ENCODE measurements around the gene RPS6KA3. TPM values are rescaled to one million over a fixed set of nuclear protein-coding genes. Genes with fewer than 3 reads are reported as not detected.
A peak's percentile ranks its signal among the peaks of the same experiment; 100 is the strongest.

Gene RPS6KA3
- total RNA-seq (63.0 and 64.0 TPM in 2 replicates), polyA plus RNA-seq (17.0 and 23.6 TPM in 2 replicates), polyA minus RNA-seq (26.5 and 42.9 TPM in 2 replicates)
- 55.9 TPM for total RNA-seq (2013)

- peak within 1 kb of the TSS; percentile 83 for H3K9ac ChIP-seq (ENCODE audit: low read length)
- H3K27me3 Mint-ChIP-seq, result no peaks in the 10 kb centered on the region
- H3K9me3 Mint-ChIP-seq (ENCODE audit: insufficient read depth), result no peaks in the 10 kb centered on the region
- DNase-seq (peak; percentile 93), ATAC-seq (ENCODE audit: low read depth) (peak; percentile 83)
- H3K27me3 ChIP-seq (replicated peaks in 1 of 4; ENCODE audit: control extremely low read depth in 1 of 4, control insufficient read depth in 3 of 4, insufficient read depth in 4 of 4, low read length in 3 of 4), result no peaks in the 10 kb centered on the region
- peak within 1 kb of the TSS; percentile 78 to 88 for H3K27ac ChIP-seq (ENCODE audit: low read length in 2 of 2)
- CTCF ChIA-PET, result no interaction called here
- peak within 1 kb of the TSS; percentile 99 for H3K27ac Mint-ChIP-seq
- peak within 1 kb of the TSS; percentile 98 for H3K4me3 Mint-ChIP-seq
- POLR2A ChIA-PET, result interaction anchor here (0.6 to 1.5 kb wide), 3 partner anchors 43 to 147 kb away, joined by 3 to 4 read pairs (median 3); no protein-coding TSS in a partner anchor
- peaks cover 34% of the 10 kb centered on the region for H3K79me2 ChIP-seq (ENCODE audit: control insufficient read depth, insufficient read depth, low read length)
- peaks cover 20% of the 10 kb centered on the region for H3K4me1 Mint-ChIP-seq
- H3K36me3 ChIP-seq (replicated peaks in 1 of 2; ENCODE audit: control extremely low read depth in 1 of 2, control insufficient read depth in 1 of 2, extremely low read depth in 1 of 2, insufficient read depth in 2 of 2, low read length in 1 of 2), result peaks cover 0 to 2% of the 10 kb centered on the region in 2 experiments
- H4K20me1 ChIP-seq (ENCODE audit: control insufficient read depth, insufficient read depth, low read length, poor library complexity, severe bottlenecking), result no peaks in the 10 kb centered on the region
- WGBS (ENCODE audit: insufficient coverage), result under 1% methylated on average over 42 of the region's 77 CpGs
- peak within 1 kb of the TSS; percentile 73 to 83 (median 77) for H3K4me3 ChIP-seq (ENCODE audit: control extremely low read depth in 1 of 5, extremely low read depth in 1 of 5, insufficient read depth in 1 of 5, low read depth in 2 of 5, low read length in 4 of 5)
- peaks cover 17 to 26% of the 10 kb centered on the region in 2 donors for H3K4me1 ChIP-seq (ENCODE audit: control insufficient read depth in 2 of 2, insufficient read depth in 2 of 2, low read length in 2 of 2)
- peak within 1 kb of the TSS; percentile 87 for H3K4me2 ChIP-seq (replicated peaks; ENCODE audit: low read depth, low read length, poor library complexity, severe bottlenecking)
- TF ChIP-seq EZH2 (IDR thresholded peaks at IDR 0.05; ENCODE audit: borderline replicate concordance, insufficient read depth, low read depth, low read length, poor library complexity, severe bottlenecking) (no peak), CTCF (IDR thresholded peaks at IDR 0.05) (no peak)
- intact Hi-C loops (cut with micrococcal nuclease), result loop anchor here (1.0 to 10.0 kb wide), 6 partner anchors 48 to 1842 kb away; partner anchors contain the start of genes CDKL5, CNKSR2, EIF1AX and RS1
- H3K9me3 ChIP-seq (ENCODE audit: control extremely low read depth in 1 of 3, control insufficient read depth in 2 of 3, insufficient read depth in 1 of 3, low read length in 2 of 3), result no peaks in the 10 kb centered on the region
- H2AFZ ChIP-seq (ENCODE audit: insufficient read depth, low read depth, low read length, poor library complexity, severe bottlenecking), result peak within 1 kb of the TSS; percentile 79
Observed at GRCh38 chrX:20266810-20267606, at the start of gene RPS6KA3. Gene RPS6KA3, minus strand, starts transcription at chrX:20266909. Its CDS starts 277 bp downstream, at chrX:20266632.

- H3K4me1 ChIP-seq (ENCODE audit: control insufficient read depth in 2 of 2, insufficient read depth in 2 of 2, low read length in 2 of 2), result peaks cover 33 to 47% of the 10 kb centered on the region in 2 donors
- ATAC-seq (ENCODE audit: low read depth) (peak; percentile 88), DNase-seq (peak; percentile 57)
- H3K4me2 ChIP-seq (replicated peaks; ENCODE audit: low read depth, low read length, poor library complexity, severe bottlenecking), result peak overlapping the region; percentile 12
- H4K20me1 ChIP-seq (ENCODE audit: control insufficient read depth, insufficient read depth, low read length, poor library complexity, severe bottlenecking), result no peaks in the 10 kb centered on the region
- peak overlapping the region in 1 of 2 donors; percentile 20 for H3K27ac ChIP-seq (ENCODE audit: low read length in 2 of 2)
- Mint-ChIP-seq H3K27me3 (no peaks in the 10 kb centered on the region), H3K4me3 (peak overlapping the region; percentile 7), H3K27ac (peak overlapping the region; percentile 87), H3K4me1 (peaks cover 56% of the 10 kb centered on the region), H3K9me3 (ENCODE audit: insufficient read depth) (no peaks in the 10 kb centered on the region)
- 0% methylated on average over 1 of the region's 2 CpGs for WGBS (ENCODE audit: insufficient coverage)
- H3K79me2 ChIP-seq (ENCODE audit: control insufficient read depth, insufficient read depth, low read length), result no peaks in the 10 kb centered on the region
- POLR2A ChIA-PET, result no interaction called here
- no peak overlapping the region for H3K9ac ChIP-seq (ENCODE audit: low read length)
- TF ChIP-seq CTCF (IDR thresholded peaks at IDR 0.05) (no peak), EZH2 (IDR thresholded peaks at IDR 0.05; ENCODE audit: borderline replicate concordance, insufficient read depth, low read depth, low read length, poor library complexity, severe bottlenecking) (no peak)
- no peaks in the 10 kb centered on the region for H3K9me3 ChIP-seq (ENCODE audit: control extremely low read depth in 1 of 3, control insufficient read depth in 2 of 3, insufficient read depth in 1 of 3, low read length in 2 of 3)
- H2AFZ ChIP-seq (ENCODE audit: insufficient read depth, low read depth, low read length, poor library complexity, severe bottlenecking), result peak overlapping the region; percentile 30
- H3K27me3 ChIP-seq (replicated peaks in 1 of 4; ENCODE audit: control extremely low read depth in 1 of 4, control insufficient read depth in 3 of 4, insufficient read depth in 4 of 4, low read length in 3 of 4), result no peaks in the 10 kb centered on the region
- H3K4me3 ChIP-seq (ENCODE audit: control extremely low read depth in 1 of 5, extremely low read depth in 1 of 5, insufficient read depth in 1 of 5, low read depth in 2 of 5, low read length in 4 of 5), result no peak overlapping the region
- CTCF ChIA-PET, result interaction anchor here (1.0 kb wide), 1 partner anchor 63 kb away, joined by 4 read pairs; no protein-coding TSS in a partner anchor
- H3K36me3 ChIP-seq (replicated peaks in 1 of 2; ENCODE audit: control extremely low read depth in 1 of 2, control insufficient read depth in 1 of 2, extremely low read depth in 1 of 2, insufficient read depth in 2 of 2, low read length in 1 of 2), result no peaks in the 10 kb centered on the region
- intact Hi-C loops (cut with micrococcal nuclease), result loop anchor here (2.0 kb wide), 1 partner anchor 48 kb away; the partner anchor contains the start of gene RPS6KA3
Observed at GRCh38 chrX:20315140-20315539, 48.4 kb upstream of the RPS6KA3 start.
